ENCODE measurements around the gene TOR4A. TPM values are rescaled to one million over a fixed set of nuclear protein-coding genes. Genes with fewer than 3 reads are reported as not detected.
A peak's percentile ranks its signal among the peaks of the same experiment; 100 is the strongest.

The TOR4A gene
- total RNA-seq, 2 donors from 2014 or later, result 14.2 to 18.9 TPM

DNA sequence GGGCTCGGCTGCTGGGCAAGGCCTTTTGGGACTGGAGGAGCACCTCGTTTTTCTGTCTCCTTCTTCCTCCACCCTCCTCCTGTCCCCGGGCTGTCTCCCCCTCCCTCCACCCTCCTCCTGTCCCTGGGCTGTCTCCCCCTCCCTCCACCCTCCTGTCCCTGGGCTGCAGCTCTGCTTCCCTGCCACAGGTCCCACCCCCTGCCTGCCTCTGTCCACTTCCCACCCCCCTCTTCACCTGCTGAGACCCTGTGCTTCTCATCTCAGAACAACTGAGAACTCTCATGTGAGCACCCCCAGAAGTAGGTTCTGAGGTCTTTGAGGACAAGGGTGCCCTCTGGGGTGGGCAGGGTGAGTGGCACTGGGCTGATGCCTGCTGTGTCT lies 5.8 kb upstream of the TOR4A start:
- H3K27me3 Mint-ChIP-seq (ENCODE audit: insufficient read depth), result no peaks in the 10 kb centered on the region
- H3K27ac ChIP-seq (ENCODE audit: low read depth, low read length), result no peak overlapping the region
- H3K9me3 Mint-ChIP-seq, result no peaks in the 10 kb centered on the region
- no peak overlapping the region for H3K9ac ChIP-seq (ENCODE audit: extremely low read depth, low read length, poor library complexity, severe bottlenecking)
- H3K4me1 Mint-ChIP-seq, result peaks cover 15% of the 10 kb centered on the region
- H3K4me3 Mint-ChIP-seq, result no peak overlapping the region
- peaks cover 37% of the 10 kb centered on the region for H3K36me3 Mint-ChIP-seq (ENCODE audit: low read depth)
- no peaks in the 10 kb centered on the region for H3K27me3 ChIP-seq (ENCODE audit: control insufficient read depth, insufficient read depth, low read length, poor library complexity, severe bottlenecking)
- no peaks in the 10 kb centered on the region for H3K9me3 ChIP-seq (ENCODE audit: control insufficient read depth, low read length)
- 85% methylated on average over 3 of the region's 3 CpGs; no CpG with 5 or more reads in 1 of the 2 experiments for WGBS, 2 experiments (ENCODE audit: insufficient coverage in 1 of 2, insufficient read length in 1 of 2)
- no peak overlapping the region for H3K4me3 ChIP-seq (ENCODE audit: low read length)
- no peak for DNase-seq
- no peak overlapping the region for H3K27ac Mint-ChIP-seq
- TF ChIP-seq, protein P1, sequence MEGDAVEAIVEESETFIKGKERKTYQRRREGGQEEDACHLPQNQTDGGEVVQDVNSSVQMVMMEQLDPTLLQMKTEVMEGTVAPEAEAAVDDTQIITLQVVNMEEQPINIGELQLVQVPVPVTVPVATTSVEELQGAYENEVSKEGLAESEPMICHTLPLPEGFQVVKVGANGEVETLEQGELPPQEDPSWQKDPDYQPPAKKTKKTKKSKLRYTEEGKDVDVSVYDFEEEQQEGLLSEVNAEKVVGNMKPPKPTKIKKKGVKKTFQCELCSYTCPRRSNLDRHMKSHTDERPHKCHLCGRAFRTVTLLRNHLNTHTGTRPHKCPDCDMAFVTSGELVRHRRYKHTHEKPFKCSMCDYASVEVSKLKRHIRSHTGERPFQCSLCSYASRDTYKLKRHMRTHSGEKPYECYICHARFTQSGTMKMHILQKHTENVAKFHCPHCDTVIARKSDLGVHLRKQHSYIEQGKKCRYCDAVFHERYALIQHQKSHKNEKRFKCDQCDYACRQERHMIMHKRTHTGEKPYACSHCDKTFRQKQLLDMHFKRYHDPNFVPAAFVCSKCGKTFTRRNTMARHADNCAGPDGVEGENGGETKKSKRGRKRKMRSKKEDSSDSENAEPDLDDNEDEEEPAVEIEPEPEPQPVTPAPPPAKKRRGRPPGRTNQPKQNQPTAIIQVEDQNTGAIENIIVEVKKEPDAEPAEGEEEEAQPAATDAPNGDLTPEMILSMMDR (conservative IDR thresholded peaks at IDR 0.05), result no peak
- peaks cover 37% of the 10 kb centered on the region for H3K36me3 ChIP-seq (ENCODE audit: control insufficient read depth, insufficient read depth, low read length)
- peaks cover 7% of the 10 kb centered on the region for H3K4me1 ChIP-seq (ENCODE audit: control insufficient read depth, insufficient read depth, low read length)

- TF ChIP-seq, protein P1 (conservative IDR thresholded peaks at IDR 0.05), result no peak
- no peak overlapping the region for H3K4me3 ChIP-seq (ENCODE audit: low read length)
- no peaks in the 10 kb centered on the region for H3K27me3 ChIP-seq (ENCODE audit: control insufficient read depth, insufficient read depth, low read length, poor library complexity, severe bottlenecking)
- Mint-ChIP-seq H3K9me3 (no peaks in the 10 kb centered on the region), H3K36me3 (ENCODE audit: low read depth) (peaks cover 35% of the 10 kb centered on the region), H3K4me3 (no peak overlapping the region), H3K27me3 (ENCODE audit: insufficient read depth) (no peaks in the 10 kb centered on the region), H3K27ac (no peak overlapping the region), H3K4me1 (peaks cover 20% of the 10 kb centered on the region)
- WGBS, 2 experiments (ENCODE audit: insufficient coverage in 1 of 2, insufficient read length in 1 of 2), result 92 to 96% methylated on average over 27 to 39 of the region's 39 CpGs
- no peaks in the 10 kb centered on the region for H3K9me3 ChIP-seq (ENCODE audit: control insufficient read depth, low read length)
- H3K4me1 ChIP-seq (ENCODE audit: control insufficient read depth, insufficient read depth, low read length), result peaks cover 10% of the 10 kb centered on the region
- no peak overlapping the region for H3K9ac ChIP-seq (ENCODE audit: extremely low read depth, low read length, poor library complexity, severe bottlenecking)
- no peak for DNase-seq
- peaks cover 34% of the 10 kb centered on the region for H3K36me3 ChIP-seq (ENCODE audit: control insufficient read depth, insufficient read depth, low read length)
- no peak overlapping the region for H3K27ac ChIP-seq (ENCODE audit: low read depth, low read length)
Observed at GRCh38 chr9:137272241-137273094, 5.1 kb upstream of the TOR4A start.

DNA sequence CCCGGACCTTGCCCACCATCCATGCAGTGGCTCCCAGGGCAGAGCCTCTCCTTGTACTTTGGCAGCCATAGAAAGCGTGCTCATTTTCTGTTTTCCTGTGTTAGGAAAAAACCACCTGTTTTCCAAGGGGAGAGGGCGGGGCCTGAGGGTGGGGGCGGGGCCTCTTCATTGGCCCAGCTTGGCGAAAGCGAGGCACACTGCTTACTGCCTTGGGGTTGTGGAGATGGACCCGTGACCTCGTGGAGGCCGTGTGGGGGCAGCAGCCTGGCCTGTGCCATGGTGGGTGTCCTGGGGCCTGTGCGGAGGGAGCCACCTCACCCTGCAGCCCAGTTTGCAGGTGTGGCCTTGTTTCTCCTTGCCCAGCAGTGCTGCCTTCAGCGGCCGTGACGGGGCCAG lies 4.4 kb upstream of the TOR4A start:
- no peak overlapping the region for H3K4me3 Mint-ChIP-seq
- H3K4me3 ChIP-seq (ENCODE audit: low read length), result no peak overlapping the region
- H3K9ac ChIP-seq (ENCODE audit: extremely low read depth, low read length, poor library complexity, severe bottlenecking), result no peak overlapping the region
- H3K4me1 ChIP-seq (ENCODE audit: control insufficient read depth, insufficient read depth, low read length), result peaks cover 10% of the 10 kb centered on the region
- 89 to 91% methylated on average over 11 to 13 of the region's 13 CpGs for WGBS, 2 experiments (ENCODE audit: insufficient coverage in 1 of 2, insufficient read length in 1 of 2)
- no peaks in the 10 kb centered on the region for H3K27me3 ChIP-seq (ENCODE audit: control insufficient read depth, insufficient read depth, low read length, poor library complexity, severe bottlenecking)
- H3K9me3 ChIP-seq (ENCODE audit: control insufficient read depth, low read length), result no peaks in the 10 kb centered on the region
- peaks cover 30% of the 10 kb centered on the region for H3K36me3 ChIP-seq (ENCODE audit: control insufficient read depth, insufficient read depth, low read length)
- H3K27ac Mint-ChIP-seq, result no peak overlapping the region
- peak; percentile 71 for DNase-seq
- TF ChIP-seq, protein P1 (conservative IDR thresholded peaks at IDR 0.05), result no peak
- peaks cover 20% of the 10 kb centered on the region for H3K4me1 Mint-ChIP-seq
- H3K27me3 Mint-ChIP-seq (ENCODE audit: insufficient read depth), result no peaks in the 10 kb centered on the region
- H3K36me3 Mint-ChIP-seq (ENCODE audit: low read depth), result peaks cover 31% of the 10 kb centered on the region
- no peaks in the 10 kb centered on the region for H3K9me3 Mint-ChIP-seq
- no peak overlapping the region for H3K27ac ChIP-seq (ENCODE audit: low read depth, low read length)

All from endodermal cell (in vitro differentiated cells).